ENCODE data around the gene USP40.

The USP40 gene

GRCh38 chr2:233474308-233475160 lies 92.0 kb downstream of the USP40 start:
- no peak for DNase-seq

- no peak for DNase-seq
Measured at GRCh38 chr2:233473878-233474277, 92.7 kb downstream of the USP40 start.

- DNase-seq: no peak
Measured at GRCh38 chr2:233473386-233473791, 93.2 kb downstream of the USP40 start.

GRCh38 chr2:233471291-233472035 lies 95.1 kb downstream of the USP40 start:
- DNase-seq: no peak

GRCh38 chr2:233470839-233471238 lies 95.7 kb downstream of the USP40 start:
- no peak for DNase-seq

GRCh38 chr2:233470011-233470687 lies 96.4 kb downstream of the USP40 start:
- no peak for DNase-seq

GRCh38 chr2:233469261-233470010 lies 97.1 kb downstream of the USP40 start:
- DNase-seq: no peak

GRCh38 chr2:233468741-233469110 lies 97.9 kb downstream of the USP40 start:
- no peak for DNase-seq

GRCh38 chr2:233468047-233468740 lies 98.4 kb downstream of the USP40 start:
- DNase-seq: no peak

- no peak for DNase-seq
Measured at GRCh38 chr2:233466991-233467603, 99.5 kb downstream of the USP40 start.

GRCh38 chr2:233464531-233465240 lies 101.9 kb downstream of the USP40 start:
- no peak for DNase-seq

GRCh38 chr2:233464056-233464455 lies 102.5 kb downstream of the USP40 start:
- DNase-seq: no peak

GRCh38 chr2:233463586-233463985 lies 103.0 kb downstream of the USP40 start:
- DNase-seq: no peak

- DNase-seq: no peak
Measured at GRCh38 chr2:233462826-233463470, 103.6 kb downstream of the USP40 start.

- DNase-seq: no peak
Measured at GRCh38 chr2:233462202-233462785, 104.3 kb downstream of the USP40 start.

GRCh38 chr2:233461481-233461891 lies 105.1 kb downstream of the USP40 start:
- no peak for DNase-seq

GRCh38 chr2:233460726-233461441 lies 105.7 kb downstream of the USP40 start:
- no peak for DNase-seq

- no peak for DNase-seq
Measured at GRCh38 chr2:233459426-233459825, 107.2 kb downstream of the USP40 start.

GRCh38 chr2:233458826-233459225 lies 107.8 kb downstream of the USP40 start:
- DNase-seq: no peak

Measured in amniotic stem cell (primary cell).